Esophagus squamous epithelium (tissue), 4 donors: ENCODE results near the gene HORMAD2.

Experiments
- POLR2A ChIP-seq, 4 donors: fragments of 450-650 bp; IDR thresholded peaks; one replicate each; pipeline ENCODE4 v1.6.1; 2017; ENCODE audit warnings: antibody characterized with exemption in 4 of 4, mild to moderate bottlenecking in 4 of 4, moderate library complexity in 3 of 4
- TF ChIP-seq, protein P1 (sequence below), 6 experiments: fragments of 450-650 bp in 4 of 6; fragments of 200-600 bp in 2 of 6; sonication (generic) in 2 of 6; IDR thresholded peaks; one replicate each; pipeline ENCODE4 v1.5.1; 2016 to 2019; ENCODE audit warnings: antibody characterized with exemption in 6 of 6, mild to moderate bottlenecking in 4 of 6, moderate library complexity in 4 of 6

DNA sequence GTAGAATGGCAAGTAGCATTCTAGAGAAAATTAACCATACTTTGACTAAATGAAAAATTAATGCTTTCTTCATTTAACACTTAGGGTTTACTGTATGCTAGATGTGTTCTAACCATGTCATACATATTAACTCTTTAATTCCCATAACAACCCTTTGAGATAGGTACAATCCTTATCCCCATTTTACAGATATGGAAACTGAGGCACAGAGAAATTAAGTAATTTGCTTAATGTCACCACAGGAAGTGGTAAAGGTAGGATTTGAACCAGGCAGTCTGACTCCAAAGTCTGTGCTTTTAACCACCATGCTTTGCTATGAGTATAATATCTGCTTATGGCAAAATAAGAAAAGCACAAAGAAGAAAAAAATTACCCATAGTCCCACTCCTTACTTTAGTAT, 106.8 kb downstream of the HORMAD2 start:
- TF ChIP-seq, protein P1, sequence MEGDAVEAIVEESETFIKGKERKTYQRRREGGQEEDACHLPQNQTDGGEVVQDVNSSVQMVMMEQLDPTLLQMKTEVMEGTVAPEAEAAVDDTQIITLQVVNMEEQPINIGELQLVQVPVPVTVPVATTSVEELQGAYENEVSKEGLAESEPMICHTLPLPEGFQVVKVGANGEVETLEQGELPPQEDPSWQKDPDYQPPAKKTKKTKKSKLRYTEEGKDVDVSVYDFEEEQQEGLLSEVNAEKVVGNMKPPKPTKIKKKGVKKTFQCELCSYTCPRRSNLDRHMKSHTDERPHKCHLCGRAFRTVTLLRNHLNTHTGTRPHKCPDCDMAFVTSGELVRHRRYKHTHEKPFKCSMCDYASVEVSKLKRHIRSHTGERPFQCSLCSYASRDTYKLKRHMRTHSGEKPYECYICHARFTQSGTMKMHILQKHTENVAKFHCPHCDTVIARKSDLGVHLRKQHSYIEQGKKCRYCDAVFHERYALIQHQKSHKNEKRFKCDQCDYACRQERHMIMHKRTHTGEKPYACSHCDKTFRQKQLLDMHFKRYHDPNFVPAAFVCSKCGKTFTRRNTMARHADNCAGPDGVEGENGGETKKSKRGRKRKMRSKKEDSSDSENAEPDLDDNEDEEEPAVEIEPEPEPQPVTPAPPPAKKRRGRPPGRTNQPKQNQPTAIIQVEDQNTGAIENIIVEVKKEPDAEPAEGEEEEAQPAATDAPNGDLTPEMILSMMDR (IDR thresholded peaks at IDR 0.05), result no peak
- no peak for TF ChIP-seq POLR2A (IDR thresholded peaks at IDR 0.05)
